HG03039 (cell line): Measurements from ENCODE around the gene LHX2.

Experiments used
- ATAC-seq: cut with Tn5 transposase; IDR thresholded peaks from one replicate; pipeline ENCODE4 v1.9.1; 2021; ENCODE audit warnings: mild to moderate bottlenecking, moderate library complexity; ENCODE audit not compliant: unreplicated experiment

Gene LHX2

DNA sequence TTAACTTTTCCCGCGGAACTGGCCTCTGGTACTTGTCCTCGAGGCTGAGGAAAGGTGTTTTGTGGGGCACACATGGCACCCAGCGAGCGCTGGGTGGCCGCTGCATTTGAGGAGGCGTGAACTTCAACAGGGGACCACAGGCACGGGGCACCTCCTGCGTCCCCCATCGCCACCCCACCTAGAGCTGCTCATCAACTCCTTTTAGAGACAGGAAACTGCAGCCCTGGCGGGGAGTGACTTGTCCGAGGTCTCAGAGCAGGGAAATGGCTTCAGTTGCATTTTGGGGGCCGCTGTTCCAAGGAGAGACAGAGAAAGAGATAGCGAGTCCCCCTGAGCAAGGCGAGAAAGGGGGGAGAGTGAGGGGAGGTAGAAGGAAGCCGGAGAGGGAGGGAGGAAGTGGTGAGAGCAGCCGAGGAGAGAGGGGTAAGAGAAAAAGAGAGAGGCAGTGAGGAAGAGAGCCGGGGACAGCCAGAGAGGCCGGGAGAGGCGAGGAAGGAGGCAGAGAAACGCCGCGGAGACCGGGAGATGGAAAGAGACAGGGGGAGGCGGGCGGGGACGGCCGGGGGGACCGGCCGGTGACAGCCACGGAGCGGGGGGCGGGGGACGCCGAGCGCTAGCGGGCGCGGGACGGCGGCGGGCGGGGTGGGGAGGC lies 12.5 kb upstream of the LHX2 start:
- no peak for ATAC-seq

DNA sequence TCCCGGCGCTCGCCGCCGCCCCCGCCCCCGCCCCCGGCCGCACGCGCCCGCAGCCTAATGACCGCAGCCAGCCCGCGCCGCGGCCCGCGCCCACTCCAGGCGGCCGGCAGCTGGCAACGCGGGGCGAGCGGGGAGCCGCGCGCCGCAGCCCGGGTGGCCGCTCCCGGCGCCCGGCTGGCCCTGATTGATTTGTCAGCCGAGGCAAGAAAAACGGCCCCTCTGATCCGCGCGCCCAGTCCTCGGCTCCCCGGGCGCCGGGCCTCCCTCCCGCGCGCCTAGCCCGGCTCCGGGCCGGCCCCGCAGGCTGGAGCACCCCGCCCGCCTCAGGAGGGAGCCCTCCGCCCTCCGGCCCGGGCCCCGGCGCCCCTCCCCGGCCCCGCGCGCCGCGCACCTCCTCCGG lies 11.9 kb upstream of the LHX2 start:
- ATAC-seq: no peak

DNA sequence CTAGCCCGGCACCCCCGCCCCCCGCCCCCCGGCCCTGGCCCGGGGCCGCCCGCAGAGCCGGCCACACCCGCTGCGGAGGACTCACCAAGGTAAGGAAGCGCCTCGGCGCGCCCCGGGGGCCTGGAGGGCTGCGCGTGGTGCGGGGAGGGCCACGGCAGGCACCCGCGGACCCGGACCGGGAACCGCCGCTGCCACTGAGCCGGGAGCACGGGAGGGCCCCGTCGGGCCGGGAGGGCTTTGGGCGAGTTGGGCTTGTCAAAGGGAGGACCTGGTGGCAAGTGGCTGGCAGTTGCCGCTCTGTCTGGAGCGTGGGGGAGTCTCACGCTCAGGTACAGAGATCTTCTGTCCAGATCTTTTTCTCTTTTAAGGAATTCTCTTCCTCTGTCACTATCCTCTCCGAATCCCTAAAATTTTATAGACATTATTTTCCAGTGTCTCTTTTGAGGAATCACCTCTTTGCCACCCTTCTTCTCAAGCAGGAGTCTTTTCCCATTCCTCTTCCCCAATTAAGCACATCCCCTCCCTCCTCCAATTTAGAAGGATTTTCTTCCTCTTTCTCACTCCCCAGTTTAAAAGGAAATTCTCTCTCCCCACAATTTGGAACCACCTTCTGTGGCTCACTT lies 11.3 kb upstream of the LHX2 start:
- no peak for ATAC-seq

DNA sequence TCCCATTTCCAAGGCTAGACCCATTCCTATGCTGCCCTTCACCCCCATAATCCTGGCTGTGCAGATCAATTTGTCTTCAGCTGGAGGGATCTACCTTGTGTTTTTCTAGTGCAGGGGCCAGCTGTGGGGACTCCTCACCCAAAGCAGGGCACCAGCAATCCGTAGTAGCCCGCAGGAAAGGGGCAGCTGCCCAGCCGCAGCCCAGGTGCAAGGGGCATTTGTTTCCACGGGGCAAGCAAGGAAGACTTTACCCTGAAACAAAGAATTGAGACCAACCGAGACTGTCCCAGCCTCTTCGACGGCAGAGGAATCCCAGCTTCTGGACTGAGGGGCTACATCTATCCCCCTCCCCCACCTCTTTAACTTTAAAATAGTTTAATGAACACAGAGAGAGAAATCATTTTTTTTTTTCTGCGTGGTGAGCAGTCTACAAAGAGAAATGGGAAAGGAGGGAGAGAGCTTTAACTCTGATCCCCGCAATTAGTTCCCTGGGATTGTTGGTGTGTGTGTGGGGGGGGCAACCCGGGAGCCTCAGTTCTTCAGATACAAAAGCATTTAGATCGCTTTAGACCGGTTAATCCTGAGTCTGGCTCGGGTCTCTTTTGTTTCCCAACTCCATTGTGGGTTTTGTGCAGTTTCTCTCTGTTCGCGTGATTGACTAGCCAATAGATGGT lies 10.6 kb upstream of the LHX2 start:
- no peak for ATAC-seq

DNA sequence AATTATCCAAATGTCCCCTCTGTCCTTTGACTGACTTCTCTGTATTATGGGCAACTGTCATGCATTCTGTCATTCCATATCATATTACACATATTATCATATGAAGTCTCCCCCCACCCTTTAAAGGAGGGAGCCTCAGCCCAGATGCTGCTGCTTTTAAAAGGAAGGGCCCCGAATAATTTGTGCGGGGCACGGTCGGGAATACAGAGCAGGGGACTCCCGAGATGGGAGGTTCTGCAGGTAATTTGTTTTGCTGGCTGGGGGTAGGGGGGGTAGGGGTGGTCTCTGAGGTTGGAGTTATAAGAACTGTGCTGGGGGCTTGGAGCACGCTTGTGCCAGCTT lies 10.1 kb upstream of the LHX2 start:
- no peak for ATAC-seq

DNA sequence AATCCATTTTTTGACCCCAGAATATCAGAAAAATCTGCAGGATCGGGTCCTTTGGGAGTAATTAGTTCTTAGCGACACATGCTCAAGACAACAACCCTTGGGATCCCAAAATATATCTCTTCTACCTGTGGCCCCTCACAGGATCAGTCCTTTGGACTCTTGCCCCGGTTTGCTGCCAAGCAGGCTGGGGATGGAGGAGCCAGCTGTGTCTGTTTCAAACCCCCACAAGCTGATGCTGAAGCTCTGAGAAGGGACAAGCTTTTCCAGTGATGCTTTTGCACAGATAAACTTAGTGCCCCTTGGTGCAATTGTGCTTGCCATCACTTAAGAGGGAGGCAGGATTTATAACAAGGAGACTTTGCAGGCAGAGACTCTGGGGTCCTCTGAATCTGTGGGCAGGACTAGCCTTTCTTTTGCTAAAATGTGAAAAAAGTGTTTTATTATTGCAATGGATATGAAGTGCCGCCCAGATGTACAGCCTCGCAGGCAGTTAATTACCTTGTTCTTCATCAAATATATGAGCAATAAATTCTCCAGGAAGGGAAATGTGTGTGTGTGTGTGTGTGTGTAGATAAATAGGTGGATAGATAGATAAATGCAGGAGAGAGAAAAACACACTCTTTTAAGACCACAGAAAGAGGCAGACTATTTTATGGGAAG lies 9.6 kb upstream of the LHX2 start:
- no peak for ATAC-seq

DNA sequence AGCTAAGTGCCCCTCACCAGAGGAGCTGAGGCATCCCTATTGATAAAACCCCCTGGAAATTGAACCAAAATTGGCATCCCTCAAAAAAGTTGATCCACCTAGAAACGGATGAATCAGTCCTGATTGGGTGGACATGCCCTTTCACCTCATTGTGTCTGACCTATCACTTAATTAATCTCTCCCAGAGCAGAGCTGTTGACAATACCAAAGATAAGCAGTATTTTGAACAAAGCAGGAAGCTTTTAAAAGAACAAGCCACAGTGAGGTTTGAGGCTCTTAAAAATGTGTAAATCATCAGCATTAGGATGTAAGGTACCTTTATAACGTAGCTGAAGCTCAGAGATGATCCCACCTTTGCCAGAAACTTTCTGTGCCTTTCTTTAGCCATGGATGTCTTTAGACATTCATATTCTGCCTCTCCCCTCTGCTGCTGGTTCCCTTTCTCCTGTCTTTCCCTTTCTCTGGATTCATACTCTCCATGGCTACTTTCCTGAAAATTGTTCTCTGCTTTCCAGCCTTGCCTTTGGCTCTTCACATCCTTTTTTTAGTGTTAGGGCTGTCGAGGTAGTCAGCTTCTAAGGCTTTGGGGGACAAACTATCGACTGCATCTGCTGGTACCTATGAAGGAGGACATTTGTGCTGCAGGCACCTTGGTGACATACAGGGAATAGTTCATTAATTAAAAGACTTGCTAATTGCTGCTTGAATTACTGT lies 7.8 kb upstream of the LHX2 start:
- ATAC-seq: no peak

DNA sequence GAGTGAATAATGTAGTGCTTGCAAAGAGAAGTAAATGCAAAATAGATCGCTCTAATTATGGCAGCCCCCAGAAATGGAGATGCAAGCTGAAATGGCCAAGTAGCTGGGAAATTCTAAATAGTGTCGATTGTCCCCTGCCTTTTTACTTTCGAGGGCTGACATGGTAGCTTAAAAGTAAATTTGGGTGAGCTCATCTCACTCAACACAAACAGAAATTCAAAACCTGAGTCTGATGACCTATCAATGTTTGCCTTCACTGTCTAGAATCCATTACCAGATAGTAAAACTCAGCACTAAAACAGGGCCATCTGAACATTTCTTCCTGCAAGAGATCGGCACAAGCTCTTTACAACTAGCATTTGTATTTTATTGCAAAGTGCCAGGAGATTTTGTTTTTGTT lies 7.0 kb upstream of the LHX2 start:
- ATAC-seq: no peak

DNA sequence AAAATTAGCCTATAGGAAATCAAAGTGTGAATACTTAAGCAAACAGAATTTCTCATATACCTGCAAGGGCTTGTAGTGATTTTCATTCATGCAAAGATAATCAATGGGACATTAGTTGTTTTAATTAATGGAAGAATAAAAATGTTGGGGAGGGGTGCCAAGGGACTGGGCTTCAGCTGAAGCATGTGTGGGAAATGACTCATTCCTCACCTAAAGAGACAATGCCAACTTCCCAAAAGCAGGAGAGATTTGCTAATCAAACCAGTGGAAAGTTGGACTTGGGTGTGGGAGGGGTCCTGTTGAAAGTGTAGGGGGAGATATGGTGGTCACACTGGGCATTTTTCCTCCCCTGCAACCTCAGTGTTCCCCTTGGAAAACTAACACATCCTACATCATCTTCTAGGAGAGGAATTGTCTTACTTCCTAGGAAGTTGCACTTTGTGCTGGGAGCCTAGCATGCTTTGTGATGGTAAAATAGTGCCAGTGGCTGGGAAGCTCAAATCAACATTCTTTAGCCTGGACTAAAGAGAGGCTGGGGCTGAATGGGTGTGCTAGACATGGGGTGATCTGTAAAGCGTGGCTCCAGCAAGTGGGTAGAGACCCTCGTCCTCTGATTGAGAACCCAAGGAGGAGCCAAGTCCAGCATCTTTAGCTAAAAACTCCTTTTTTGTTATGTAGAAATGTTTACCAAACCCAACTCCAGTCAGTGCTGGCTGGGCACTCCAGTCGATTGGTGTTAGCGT lies 6.4 kb upstream of the LHX2 start:
- no peak for ATAC-seq

DNA sequence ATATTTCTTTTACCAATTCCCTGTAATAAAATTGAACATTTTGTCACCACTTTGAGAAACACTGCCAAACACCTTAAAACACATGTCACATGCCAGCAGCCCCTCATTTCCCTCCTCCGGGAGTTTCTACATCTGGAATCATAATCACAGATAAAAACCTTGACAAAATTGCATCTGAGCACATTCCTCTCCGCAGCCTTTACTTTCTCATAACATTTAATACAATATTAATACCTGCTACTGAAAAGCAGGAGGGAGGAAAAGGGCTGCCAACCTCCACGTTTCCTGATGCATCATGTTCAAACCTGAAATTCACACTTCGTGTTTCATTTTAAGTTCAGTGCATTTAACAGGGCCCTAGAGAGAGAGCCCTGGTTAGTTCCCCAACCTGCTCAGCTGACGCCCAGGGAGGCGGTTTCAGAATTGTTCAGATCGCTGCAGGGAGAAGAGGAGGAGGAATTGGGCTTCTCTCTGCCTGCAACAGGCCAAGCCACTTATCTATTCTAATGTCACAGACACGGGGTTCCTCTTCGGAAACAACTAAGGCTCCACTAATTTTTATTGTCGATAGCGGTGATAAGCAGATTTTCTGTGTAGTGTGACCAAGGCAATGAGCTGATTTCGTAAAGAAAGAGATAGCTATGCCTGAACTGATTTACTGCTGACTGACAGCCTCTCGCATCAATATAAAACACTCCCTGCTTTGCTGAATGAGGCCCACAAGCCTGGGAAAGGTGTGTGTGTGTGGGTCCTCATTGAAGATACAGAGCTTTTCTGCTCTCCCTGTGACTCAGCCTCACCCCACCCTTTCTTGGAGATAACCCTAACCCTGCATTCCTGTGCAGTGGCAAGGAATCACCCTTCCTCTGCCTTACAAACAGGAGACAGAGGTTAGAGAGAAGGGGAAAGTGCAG lies 4.9 kb upstream of the LHX2 start:
- no peak for ATAC-seq

DNA sequence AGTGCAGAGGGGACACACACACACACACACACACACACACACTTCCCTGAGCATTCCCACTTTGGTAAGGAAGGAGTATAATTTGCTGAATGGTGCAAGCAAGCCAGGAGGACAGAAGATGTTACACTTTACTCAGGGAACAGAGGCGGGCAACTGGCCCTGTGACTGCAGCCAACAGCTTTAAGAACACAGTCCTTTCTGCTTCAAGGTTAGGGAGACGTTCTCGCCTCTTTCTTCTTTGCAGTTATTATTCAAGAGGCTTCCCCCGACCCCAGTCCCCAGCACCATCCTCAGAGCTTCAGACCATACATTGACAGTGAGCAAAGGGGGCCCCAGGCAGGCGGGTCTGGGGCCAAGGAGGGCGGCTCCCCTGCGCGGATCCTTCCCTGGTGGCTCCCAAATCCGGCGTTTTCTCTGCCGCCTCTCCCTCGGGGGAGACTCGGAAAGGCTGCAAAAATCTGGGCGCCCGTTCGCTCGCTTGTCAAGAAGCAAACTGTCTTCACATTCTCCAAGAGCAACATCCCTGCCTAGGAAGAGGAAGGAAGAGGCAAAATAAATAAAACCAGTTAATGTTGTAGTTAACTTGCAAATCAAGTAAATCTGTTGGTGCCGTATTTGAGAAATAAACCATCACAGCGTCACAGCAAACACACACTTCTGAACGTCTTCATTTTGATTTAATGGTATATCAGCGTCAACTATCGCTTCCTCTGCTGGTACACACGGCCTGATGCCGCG lies 3.8 kb upstream of the LHX2 start:
- ATAC-seq: no peak

DNA sequence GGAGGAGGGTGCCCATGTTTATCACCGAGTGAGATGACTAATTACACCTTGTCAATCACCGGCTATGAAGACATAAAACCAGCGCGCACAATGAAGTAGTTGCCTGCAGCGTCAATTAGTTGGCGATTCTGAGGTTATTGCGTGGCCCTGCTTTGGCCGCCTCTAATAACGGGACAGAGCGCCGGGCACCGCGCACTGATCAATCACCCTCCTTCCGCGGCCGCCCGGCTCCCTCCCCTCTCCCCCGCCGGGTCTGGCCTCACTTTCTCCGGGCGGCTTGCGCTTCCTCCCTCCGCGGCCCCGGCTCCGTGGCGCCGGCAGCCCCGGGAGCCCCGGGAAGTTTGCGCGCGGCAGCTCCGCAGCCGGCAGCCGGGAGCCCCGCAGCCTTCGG lies 3.3 kb upstream of the LHX2 start:
- no peak for ATAC-seq

DNA sequence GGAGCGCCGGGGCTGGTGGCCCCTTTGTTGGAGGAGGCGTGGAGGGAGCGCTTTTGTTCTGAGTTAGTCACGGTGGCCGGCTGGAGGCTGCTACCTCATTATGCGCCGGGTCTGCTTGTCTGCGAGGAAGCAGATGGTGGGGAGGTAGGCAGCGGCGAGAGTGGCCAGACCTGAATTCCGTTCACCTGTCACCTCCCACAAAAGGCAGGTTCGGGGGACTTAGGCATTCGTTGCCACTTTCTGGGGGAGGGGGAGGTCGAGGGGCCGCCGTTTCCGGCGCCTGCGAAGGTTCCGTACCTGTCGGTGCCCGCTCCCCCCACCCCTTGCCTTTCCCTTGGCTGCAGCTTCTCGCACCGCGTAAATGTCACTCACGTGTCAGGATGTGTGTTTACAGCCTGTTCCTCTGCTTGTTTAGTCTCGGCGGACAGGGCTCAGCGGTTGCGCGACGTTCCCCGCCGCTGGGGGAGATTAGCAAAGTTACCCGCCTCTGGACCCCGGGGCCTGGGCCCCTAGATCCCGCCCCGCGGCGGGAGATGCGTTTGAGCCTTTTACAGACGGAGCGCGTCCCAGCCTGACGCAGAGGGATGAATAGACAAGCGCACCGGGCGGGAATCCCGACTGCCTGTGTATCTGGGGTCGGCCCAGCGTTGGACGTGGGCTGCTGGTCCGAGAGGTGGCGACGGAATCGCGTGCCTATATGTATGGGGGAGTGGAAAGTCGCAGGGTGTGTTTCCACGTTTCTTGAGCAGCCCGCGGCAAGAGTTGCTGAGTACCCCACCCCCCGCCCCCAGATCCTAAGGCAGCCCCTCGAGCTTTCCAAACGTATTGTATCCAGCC lies 2.7 kb upstream of the LHX2 start:
- ATAC-seq: no peak

DNA sequence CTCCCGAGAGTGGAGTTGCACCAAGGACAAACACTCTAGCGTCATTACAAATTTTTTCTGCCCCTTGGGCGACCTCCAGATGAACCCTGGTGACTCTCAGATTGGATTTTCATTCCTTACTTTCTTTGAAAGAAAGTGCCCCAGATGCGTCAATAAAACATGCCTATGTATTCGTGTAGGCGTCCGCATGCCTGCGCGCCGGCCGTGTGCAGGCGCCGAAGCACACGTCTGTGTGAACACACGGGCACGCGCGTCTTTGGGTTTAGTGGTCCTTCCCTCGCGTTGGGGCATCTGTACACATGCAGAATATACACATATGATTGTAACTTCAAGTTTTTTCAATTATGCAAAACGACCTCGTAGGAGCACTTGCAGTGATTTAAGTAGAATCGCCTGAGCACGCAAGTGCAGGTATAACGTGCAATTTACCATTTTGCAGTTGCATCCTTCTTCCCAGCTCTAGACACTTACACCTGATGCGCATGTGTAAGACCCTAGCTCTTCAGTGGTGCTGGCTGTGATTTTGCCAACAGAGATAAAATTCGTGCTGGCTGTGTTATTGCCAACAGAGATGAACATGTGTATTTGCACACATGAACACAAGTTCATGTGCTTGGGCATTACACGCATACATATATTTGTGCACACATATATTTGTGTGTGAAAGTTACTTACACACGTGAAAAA lies 1.9 kb upstream of the LHX2 start:
- no peak for ATAC-seq

DNA sequence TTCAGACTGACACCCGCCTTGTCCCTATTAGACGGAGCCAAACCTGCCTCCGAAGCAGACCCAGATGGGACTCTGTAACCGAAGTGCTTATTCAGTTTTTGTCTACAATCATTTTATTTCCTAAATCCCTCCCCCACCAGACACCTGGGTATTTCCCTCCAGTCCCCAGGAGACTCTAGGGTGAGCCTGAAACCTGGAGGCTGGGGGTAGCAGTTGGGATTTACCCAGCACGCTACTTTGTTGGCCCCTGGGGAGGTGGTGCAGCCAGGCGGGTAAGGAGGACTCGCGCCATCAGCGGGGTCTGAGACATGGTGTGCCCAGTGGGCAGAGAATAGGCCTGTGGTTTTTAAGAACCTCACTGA lies 1.3 kb upstream of the LHX2 start:
- no peak for ATAC-seq

DNA sequence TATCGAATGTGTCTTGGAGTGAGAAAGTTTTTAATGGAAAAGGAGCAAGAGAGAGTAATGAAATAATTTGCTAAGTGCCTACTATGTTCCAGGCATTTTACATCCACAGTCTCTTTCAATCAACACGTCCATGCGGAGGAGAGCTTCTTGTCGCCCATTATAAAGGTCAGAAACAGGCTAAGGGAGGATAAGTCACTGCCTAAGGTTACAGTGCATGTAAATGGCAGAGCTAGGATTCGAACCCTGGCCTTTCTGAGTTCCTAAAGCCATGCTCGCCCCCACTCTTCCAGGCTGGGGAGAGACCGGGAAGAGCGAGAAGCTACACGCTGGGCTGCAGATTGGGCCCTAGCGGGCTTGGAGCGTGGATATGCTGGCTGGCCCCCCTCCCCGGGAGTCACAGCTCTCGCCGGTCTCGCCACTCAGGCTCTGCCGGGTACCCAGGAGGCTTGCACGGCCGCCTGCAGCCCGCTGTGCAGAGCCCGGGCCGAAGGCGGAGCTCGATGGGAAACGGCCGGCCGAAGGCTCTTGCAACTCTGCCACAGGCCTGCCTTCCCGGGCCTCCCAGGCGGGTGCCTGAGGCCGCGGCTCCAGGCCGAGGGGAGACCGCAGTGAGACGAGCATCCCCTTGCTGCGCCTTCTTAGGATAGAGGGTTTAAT lies 775 bp upstream of the LHX2 start:
- ATAC-seq: no peak
